A673 (cell line): ENCODE results near the gene PROX2. TPM values are rescaled to one million over a fixed set of nuclear protein-coding genes. Genes with fewer than 3 reads are reported as not detected.

ENCODE experiments used
- BruUV-seq: library from RNA; stranded (reverse); fragments of 400-500 nt; replicated peaks from 2 replicates; lab custom pipeline; 2021; lab: Mats Ljungman, UMichigan
- CTCF ChIA-PET: fragments of 300-600 bp; sonication (Branson Sonifier 250); formaldehyde crosslinking; loops from one replicate; lab custom pipeline; 2022; ENCODE audit warnings: antibody characterized with exemption; lab: Charles Lee
- POLR2A ChIA-PET: fragments of 300-600 bp; sonication (Branson Sonifier 250); formaldehyde crosslinking; loops from one replicate; lab custom pipeline; 2022; ENCODE audit warnings: antibody characterized with exemption; ENCODE audit not compliant: low non-redundant PET; lab: Charles Lee
- DNase-seq: peaks from one replicate; pipeline ENCODE4 v3.0.0-alpha.2; 2015; ENCODE audit warnings: low spot score
- H3K27ac ChIP-seq: fragments of 200-600 bp; sonication (generic); 2 replicates; pipeline ENCODE4 v1.5.1; 2016; ENCODE audit warnings: mixed run types, low read depth, mild to moderate bottlenecking, mixed read lengths, antibody characterized with exemption, low read length; ENCODE audit not compliant: poor library complexity, severe bottlenecking
- H3K27me3 ChIP-seq: fragments of 200-600 bp; sonication (generic); replicated peaks from 2 replicates; pipeline ENCODE4 v1.6.1; 2017; ENCODE audit warnings: mixed run types, low read depth, mild to moderate bottlenecking, mixed read lengths, antibody characterized with exemption, low read length; ENCODE audit not compliant: insufficient read depth, poor library complexity
- H3K36me3 ChIP-seq: fragments of 200-600 bp; sonication (generic); 2 replicates; pipeline ENCODE4 v1.6.1; 2016; ENCODE audit warnings: mixed run types, mild to moderate bottlenecking, mixed read lengths, antibody characterized with exemption, low read length; ENCODE audit not compliant: insufficient read depth, poor library complexity, severe bottlenecking
- H3K4me1 ChIP-seq: fragments of 200-600 bp; sonication (generic); 2 replicates; pipeline ENCODE4 v1.6.1; 2017; ENCODE audit warnings: mixed run types, mild to moderate bottlenecking, mixed read lengths, antibody characterized with exemption, low read length; ENCODE audit not compliant: insufficient read depth, poor library complexity, severe bottlenecking
- H3K4me3 ChIP-seq: fragments of 200-600 bp; sonication (generic); 2 replicates; pipeline ENCODE4 v1.5.1; 2016; ENCODE audit warnings: low read depth, mixed run types, mild to moderate bottlenecking, mixed read lengths, low read length; ENCODE audit not compliant: poor library complexity, severe bottlenecking
- H3K9me3 ChIP-seq: fragments of 200-600 bp; sonication (generic); 2 replicates; pipeline ENCODE4 v1.6.1; 2016; ENCODE audit warnings: mixed run types, low read depth, mild to moderate bottlenecking, mixed read lengths, antibody characterized with exemption, low read length; ENCODE audit not compliant: poor library complexity, severe bottlenecking
- CTCF ChIP-seq: fragments of 300-800, 200-600 bp; sonication (generic); conservative IDR thresholded peaks from 2 replicates; pipeline ENCODE4 v1.5.1; 2017; ENCODE audit warnings: low read depth, mild to moderate bottlenecking, antibody characterized with exemption, low read length, moderate library complexity, mixed read lengths
- EZH2 ChIP-seq: fragments of 200-600 bp; sonication (generic); IDR thresholded peaks from 2 replicates; pipeline ENCODE4 v1.6.1; 2017; ENCODE audit warnings: borderline replicate concordance, low read depth, mild to moderate bottlenecking, mixed read lengths, antibody characterized with exemption, low read length; ENCODE audit not compliant: poor library complexity, severe bottlenecking
- intact Hi-C: fragments of 100-400 bp; cut with micrococcal nuclease; formaldehyde crosslinking; loops from one replicate; pipeline ENCODE4 v1.10.0; 2022; ENCODE audit not compliant: unreplicated experiment
- total RNA-seq: library from RNA; stranded (reverse); gene quantifications from 2 replicates; pipeline ENCODE4 v1.2.3, GENCODE V29; 2021

PROX2 gene
- total RNA-seq, 1 experiment from 2014 or later, result not detected

GRCh38 chr14:74841230-74842207, 34.4 kb downstream of the PROX2 start:
- Histone ChIP-seq H3K36me3 (peaks cover 4% of the 10 kb centered on the region), H3K27me3 (no peaks in the 10 kb centered on the region), H3K9me3 (no peaks in the 10 kb centered on the region), H3K4me1 (no peaks in the 10 kb centered on the region), H3K4me3 (no peak overlapping the region), H3K27ac (no peak overlapping the region)
- ChIA-PET POLR2A (no interaction called here), CTCF (no interaction called here)
- BruUV-seq, result no TSS peak
- intact Hi-C loops, result loop anchor here (10.0 kb wide), 1 partner anchor 237 kb away; no protein-coding TSS in a partner anchor
- no peak for DNase-seq
- TF ChIP-seq EZH2 (no peak), CTCF (no peak)

GRCh38 chr14:74840603-74841030, 35.3 kb downstream of the PROX2 start:
- Histone ChIP-seq H3K4me1 (no peaks in the 10 kb centered on the region), H3K4me3 (no peak overlapping the region), H3K9me3 (no peaks in the 10 kb centered on the region), H3K27me3 (no peaks in the 10 kb centered on the region), H3K27ac (no peak overlapping the region), H3K36me3 (peaks cover 8% of the 10 kb centered on the region)
- POLR2A ChIA-PET, result no interaction called here
- CTCF ChIA-PET, result no interaction called here
- no peak for DNase-seq
- BruUV-seq, result no TSS peak
- TF ChIP-seq EZH2 (no peak), CTCF (no peak)
- intact Hi-C loops, result loop anchor here (10.0 kb wide), 1 partner anchor 236 kb away; no protein-coding TSS in a partner anchor

- CTCF ChIA-PET, result no interaction called here
- TF ChIP-seq CTCF (no peak), EZH2 (no peak)
- Histone ChIP-seq H3K4me1 (no peaks in the 10 kb centered on the region), H3K27me3 (no peaks in the 10 kb centered on the region), H3K9me3 (no peaks in the 10 kb centered on the region), H3K36me3 (peaks cover 12% of the 10 kb centered on the region), H3K27ac (no peak overlapping the region), H3K4me3 (no peak overlapping the region)
- POLR2A ChIA-PET, result no interaction called here
- DNase-seq, result no peak
- intact Hi-C loops, result no loop called here
- BruUV-seq, result no TSS peak
These were observed 37.8 kb downstream of the PROX2 start for GRCh38 chr14:74838166-74838565.
